D341Med (cell line): Measurements from ENCODE around the gene TGFBR1.

Experiments used
- DNase-seq: peaks from one replicate; pipeline ENCODE4 v3.0.0; 2012; ENCODE audit warnings: low spot score

Gene TGFBR1

DNA sequence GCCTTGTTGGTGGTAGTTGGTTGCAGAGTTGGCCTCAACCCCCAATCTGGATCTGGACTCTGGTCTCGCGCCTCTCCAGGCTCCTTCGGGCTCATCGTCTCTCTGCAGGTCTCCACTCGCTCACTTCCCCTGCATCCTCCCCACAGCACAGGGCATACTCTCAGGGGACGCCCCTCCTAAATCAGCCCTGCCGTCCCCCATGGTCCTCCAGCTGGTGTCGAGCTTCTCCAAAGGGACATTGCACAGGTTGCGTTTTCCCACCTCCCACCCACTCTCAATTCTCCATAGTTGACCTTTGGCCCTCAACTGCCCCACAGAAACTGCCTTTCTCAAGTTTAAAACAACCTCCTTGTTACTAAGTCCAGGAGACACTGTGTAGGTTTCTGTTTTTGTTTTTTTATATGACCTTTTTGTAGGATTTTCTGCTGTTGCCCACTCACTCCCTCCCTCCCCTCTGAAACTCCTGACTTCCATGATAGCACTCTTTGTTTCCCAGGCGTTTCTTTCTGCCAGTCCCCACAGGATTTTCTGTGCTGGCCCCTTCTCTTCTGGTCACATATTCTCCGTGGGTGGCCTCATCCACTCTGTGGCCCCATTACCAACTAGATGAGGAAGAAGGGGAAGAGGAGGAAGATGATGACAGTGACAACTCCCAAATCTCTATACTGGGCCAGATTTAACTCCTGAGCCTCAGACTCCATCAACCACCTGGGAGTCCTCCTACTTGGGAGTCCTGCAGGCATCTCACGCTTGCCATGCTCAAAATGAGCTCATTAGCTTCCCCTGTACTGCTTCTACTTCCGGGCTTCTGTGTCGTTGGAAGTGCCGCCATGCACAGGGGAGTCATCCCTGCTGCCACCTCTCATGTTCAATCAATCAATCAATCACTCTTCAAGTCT is 66.6 kb downstream of the TGFBR1 start:
- DNase-seq: no peak

DNA sequence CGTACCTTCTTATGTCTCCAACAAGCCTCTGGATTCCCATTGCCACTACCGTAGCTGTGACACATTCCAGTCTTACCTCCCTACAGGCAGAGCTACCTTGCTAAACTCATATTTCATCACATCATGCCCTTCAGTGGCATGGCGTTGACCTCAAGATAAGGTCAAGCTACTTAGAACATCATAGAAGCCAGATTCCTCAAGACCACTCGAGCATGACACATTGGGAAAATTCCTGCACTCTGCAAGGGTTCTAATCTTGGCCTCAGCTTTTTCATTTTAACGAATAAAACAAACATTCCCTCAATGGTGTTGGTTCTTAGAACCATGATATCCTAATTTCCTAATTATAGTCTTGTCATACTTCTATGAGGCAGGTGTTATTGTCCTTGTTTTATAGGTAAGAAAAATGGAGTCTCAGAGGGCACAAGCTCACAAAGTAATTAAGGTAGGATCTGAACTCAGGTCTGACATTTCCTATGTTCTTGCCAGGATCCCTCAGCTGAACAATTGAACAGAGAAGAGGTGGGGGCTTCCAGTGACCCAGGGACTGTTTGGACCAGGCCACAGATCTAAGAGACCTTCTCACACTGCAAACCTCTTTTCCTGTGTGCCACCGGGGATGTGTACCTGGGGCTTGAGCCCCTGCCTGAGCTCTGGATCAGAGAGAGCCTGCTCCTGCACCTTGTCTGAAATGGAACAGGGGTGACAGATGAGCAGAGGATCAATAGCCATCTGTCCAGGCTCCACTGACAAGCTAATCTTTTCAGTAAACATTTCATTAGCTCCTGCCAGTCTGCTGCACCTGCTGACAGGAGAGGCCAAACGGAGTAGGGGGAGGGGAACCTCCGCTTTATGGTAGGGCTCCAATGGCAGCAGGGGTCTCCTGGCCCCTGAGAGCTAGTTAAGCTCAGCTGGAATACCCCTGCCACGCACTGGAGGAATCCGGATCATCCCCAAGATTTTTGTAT is 67.5 kb downstream of the TGFBR1 start:
- DNase-seq: peak; percentile 81

DNA sequence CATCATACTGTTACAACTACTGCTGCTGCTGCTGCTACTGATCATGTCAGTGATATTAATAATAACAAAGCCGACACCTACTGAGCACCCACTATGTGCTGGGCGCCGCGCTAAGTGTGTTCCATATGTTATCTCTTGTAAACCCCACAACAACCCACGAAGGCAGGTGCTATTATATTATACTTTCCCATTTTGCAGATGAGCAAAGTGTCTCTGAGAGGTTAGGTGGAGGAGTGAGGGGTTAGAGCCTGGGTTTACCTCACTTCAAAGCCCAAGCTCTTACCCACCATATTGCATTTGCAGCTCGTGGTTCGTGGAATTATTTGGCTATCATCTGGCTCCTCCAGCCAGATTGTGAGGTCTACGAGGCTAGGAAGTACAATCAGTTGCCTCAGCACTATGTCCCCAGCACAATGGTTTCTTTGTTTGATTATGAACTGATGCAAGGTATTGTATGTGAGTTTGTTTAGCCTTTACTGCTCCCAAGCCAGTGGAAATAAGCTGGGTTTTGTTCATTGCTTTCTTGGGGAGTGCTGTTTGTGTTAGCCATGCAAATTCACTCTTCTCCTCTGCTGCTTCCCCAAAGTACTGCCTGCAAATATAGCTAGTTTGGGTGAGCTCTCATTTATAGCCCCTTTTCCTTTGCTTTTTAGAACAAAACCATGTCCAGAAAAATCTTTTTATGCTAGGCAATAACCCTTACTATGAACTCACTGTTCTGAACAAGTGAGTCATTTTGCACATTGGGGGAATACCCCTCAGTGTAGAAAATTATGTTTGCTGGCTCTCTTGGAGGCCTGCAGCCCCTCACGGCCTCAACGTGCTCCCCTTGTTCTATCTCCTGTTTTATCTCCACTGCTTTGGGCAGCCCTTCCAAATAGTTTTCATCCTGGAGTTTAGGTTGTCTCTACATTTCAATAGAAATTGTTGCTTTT is 68.9 kb downstream of the TGFBR1 start:
- no peak for DNase-seq

- peak; percentile 66 for DNase-seq
Observed at GRCh38 chr9:99176527-99177013, 71.7 kb downstream of the TGFBR1 start.

- no peak for DNase-seq
Observed at GRCh38 chr9:99177576-99178366, 72.9 kb downstream of the TGFBR1 start.

DNA sequence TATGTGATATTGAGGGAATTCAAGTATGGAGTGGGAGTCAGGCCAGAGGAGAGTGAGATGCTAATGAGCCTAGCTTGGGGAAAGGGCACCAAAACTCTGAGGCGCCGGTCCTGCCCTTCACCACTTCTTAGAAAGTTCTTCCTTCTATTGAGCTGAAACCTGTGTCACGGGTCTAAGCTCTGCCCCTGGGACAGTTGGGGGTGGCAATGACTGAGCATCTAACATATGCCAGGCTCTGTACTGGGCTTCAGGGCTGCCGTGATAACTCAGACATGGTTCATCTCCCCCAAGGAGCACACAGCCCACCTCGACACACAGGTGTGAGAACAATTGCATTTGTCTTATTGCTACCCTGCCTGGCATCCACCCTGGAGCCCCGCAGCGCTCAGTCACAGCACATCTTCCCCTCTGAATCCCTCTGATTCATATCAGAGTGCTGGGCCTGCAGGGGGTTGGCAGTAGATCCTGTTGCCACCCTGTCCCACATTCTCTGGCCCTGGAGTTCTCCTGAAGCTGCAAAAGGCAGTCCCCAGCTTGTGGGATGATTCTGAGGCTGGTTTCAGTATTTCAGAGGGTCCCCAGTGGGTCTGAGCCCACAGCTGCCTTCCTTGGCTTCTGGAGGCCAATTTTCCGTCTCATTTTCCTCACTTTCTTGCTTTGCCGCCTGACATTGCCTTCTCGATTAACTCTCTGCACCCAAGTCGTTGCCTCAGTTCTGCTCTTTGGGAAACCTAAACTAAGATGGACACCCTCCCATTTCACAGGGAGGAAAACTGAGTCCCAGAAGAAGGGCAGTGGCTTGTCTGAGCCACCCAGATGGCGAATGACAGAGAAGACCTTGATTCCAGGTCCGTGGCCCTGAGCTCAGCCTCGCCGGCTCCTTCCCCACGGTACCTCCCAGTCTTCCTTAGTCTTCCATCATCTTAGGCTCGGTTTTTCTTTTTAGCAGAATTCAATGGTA is 74.3 kb downstream of the TGFBR1 start:
- DNase-seq: no peak

- no peak for DNase-seq
Observed at GRCh38 chr9:99180199-99180598, 75.3 kb downstream of the TGFBR1 start.

DNA sequence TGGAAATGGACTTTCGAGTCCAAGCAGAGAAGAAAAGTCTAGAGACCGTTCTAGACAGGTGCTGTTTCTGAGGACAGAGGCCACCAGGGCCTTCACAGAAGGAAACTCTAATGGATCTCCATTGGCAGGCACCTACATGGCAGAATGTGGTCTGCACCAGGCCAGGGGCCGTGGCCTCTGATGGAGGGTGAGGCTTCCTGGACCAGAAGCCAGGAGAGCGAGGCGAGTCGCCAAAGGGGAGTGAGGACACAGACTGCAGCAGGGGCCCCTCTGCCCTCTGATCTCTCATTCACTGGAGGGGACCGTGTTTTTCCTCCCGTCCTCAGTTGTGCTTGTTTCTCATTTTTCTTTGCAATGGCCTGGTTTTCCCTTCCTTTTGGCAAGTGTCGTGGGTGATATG is 75.7 kb downstream of the TGFBR1 start:
- no peak for DNase-seq

- DNase-seq: no peak
Observed at GRCh38 chr9:99181206-99181605, 76.3 kb downstream of the TGFBR1 start.

DNA sequence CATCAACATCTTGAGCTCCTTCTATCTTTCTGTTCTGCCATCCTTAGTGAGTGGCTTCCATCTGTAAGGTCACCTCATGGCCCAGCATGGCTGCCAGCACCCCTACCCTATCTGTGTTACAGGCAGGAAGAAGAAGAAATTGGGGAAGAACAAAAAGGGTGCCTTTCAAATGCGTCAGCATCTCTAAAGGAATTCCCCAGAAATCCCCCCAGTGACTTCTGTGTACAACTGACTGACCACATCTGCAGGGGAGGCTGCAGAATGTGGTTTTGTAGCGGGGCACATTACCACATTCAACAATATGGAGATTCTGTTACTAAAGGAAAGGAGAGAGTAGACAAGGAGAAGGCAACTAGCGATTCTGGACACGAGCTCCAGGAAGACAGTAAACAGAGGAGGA is 76.7 kb downstream of the TGFBR1 start:
- DNase-seq: no peak

DNA sequence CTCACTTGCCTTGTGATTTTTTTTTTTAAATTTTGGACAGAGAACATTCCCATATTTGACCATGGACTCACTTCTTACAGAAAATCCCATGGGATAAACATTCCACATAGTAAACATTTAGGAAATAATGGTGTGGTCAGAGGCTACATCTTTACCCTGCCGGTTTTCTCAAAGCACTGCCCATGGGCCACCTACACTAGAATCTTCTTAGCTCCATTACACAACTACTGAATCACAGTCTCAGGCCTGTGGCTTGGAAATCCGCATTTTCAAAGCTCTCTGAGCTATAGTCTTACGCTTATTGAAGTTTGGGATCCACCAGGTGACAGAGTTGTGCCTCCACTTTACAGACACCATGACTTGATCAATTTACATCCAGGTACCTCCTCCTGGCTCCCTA is 77.4 kb downstream of the TGFBR1 start:
- DNase-seq: no peak

DNA sequence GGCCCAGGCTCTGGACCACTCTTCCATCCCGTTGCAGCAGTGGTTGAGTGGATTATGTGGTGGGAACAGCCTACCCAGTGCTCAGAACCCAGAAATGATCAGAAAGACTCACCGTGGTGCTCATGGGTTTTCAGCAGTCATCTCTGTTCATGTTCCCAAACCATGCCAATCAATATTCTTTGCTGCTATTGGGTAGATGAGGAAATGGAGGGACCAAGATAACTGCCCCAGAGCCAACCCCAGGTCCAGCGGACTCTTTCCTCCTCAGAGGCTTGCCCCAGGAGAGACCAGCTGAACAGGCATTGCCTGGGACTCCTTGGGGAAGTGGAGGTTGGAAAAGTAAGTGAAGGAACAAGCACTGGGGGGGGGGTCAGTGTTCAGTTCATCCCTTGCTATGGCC is 78.7 kb downstream of the TGFBR1 start:
- DNase-seq: no peak

DNA sequence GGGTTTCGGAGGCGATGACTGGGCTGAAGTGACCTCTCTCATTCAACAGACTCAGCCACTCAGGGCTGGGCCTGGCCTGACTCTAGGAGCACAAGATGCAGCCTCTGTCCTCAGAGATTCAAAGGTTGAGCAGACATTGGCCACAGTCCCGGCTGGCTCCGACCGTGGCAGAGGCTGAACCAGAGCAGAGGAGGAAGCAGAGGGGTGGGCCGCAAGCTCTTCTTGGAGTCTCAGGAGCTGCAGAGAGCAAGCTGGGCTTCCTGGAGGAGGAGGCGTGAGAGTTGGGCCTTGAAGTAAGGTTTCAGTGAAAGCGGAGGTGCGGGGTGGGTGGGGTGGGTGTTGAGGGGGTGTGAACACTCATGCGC is 79.2 kb downstream of the TGFBR1 start:
- no peak for DNase-seq

DNA sequence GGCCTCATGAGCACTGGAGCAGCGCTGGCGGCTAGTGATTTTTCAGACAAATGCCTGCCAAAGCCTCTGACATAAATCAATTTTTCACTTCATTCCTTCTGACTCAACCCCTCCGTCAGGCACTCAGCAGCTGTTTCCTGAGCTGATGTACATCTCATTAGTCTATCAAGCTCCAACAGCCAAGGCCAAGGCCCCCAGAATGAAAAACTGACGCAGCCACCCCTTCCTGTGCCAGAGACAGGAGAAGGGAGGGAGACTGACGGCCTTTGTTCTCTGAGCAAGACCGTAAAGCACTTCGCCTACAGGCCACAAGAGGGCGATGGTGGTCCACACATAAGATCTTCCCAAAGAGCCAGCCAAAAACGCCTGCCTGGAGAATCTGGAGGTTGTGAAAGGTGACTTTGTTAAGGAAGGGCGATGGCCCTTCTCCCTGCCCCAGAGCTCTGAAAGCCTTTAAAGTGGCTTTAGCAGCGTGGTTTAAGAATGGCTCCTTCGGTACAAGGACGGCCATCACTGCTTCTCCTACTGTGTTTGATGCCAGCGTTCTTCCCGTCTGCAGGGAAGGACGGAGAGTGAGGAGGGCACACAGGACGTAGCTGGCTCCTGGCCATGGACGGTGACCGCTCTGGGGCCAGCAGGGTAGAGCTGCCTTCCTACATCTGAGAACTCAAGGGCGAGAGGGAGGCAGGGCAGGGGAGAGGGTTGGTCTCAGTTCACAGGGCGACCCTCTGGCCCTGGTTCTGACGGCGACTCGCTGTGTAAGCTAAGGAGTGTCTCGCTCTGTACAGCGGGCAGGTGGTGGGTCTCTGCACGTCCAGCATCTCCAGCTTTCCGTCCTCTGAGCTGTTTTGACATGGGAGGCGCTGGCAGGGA is 79.8 kb downstream of the TGFBR1 start:
- DNase-seq: peak; percentile 83

DNA sequence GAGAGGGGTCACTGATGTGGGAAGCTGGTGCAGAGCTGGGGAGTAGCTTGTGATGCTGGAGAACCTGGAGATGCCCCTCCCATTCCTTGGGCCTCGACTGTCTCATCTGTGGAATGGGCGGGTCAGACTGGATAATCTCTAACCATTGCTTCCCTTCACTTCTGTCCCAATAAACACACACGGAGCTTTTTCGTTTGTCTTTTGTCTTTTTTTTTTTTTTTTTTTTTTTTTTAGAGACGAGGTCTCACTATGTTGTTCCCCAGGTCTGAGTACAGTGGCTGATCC is 80.4 kb downstream of the TGFBR1 start:
- DNase-seq: no peak

GRCh38 chr9:99185934-99186333 is 81.0 kb downstream of the TGFBR1 start:
- DNase-seq: no peak

GRCh38 chr9:99187311-99187710 is 82.4 kb downstream of the TGFBR1 start:
- DNase-seq: no peak

- DNase-seq: no peak
Observed at GRCh38 chr9:99189186-99189585, 84.3 kb downstream of the TGFBR1 start.
